Measurements from ENCODE around the gene PLVAP. TPM values are rescaled to one million over a fixed set of nuclear protein-coding genes. Genes with fewer than 3 reads are reported as not detected.
A peak's percentile ranks its signal among the peaks of the same experiment; 100 is the strongest.

The PLVAP gene
- total RNA-seq, 4 donors from 2014 or later: 21.8 to 142 (median 78.8) TPM

GRCh38 chr19:17325881-17326594, 51.1 kb downstream of the PLVAP start:
- no peaks in the 10 kb centered on the region for H3K9me3 ChIP-seq
- peaks cover 0 to 74% (median 0%) of the 10 kb centered on the region in 3 donors for H3K36me3 ChIP-seq
- H3K4me1 ChIP-seq: peaks cover 0 to 70% (median 25%) of the 10 kb centered on the region in 4 donors
- no peak overlapping the region for H3K4me3 ChIP-seq
- DNase-seq (ENCODE audit: low spot score in 2 of 2): peak; percentile 69 to 71
- peak overlapping the region in 2 of 4 donors; percentile 18 to 23 for H3K27ac ChIP-seq
- TF ChIP-seq POLR2A (IDR thresholded peaks at IDR 0.05) (no peak), EP300 (IDR thresholded peaks at IDR 0.05) (peak in 1 of 2 donors; percentile 29)
- TF ChIP-seq, protein P1, sequence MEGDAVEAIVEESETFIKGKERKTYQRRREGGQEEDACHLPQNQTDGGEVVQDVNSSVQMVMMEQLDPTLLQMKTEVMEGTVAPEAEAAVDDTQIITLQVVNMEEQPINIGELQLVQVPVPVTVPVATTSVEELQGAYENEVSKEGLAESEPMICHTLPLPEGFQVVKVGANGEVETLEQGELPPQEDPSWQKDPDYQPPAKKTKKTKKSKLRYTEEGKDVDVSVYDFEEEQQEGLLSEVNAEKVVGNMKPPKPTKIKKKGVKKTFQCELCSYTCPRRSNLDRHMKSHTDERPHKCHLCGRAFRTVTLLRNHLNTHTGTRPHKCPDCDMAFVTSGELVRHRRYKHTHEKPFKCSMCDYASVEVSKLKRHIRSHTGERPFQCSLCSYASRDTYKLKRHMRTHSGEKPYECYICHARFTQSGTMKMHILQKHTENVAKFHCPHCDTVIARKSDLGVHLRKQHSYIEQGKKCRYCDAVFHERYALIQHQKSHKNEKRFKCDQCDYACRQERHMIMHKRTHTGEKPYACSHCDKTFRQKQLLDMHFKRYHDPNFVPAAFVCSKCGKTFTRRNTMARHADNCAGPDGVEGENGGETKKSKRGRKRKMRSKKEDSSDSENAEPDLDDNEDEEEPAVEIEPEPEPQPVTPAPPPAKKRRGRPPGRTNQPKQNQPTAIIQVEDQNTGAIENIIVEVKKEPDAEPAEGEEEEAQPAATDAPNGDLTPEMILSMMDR (IDR thresholded peaks at IDR 0.05): no peak
- 54 to 62% methylated on average over 17 of the region's 17 CpGs for WGBS, 2 donors
- H3K27me3 ChIP-seq: no peaks in the 10 kb centered on the region

DNA sequence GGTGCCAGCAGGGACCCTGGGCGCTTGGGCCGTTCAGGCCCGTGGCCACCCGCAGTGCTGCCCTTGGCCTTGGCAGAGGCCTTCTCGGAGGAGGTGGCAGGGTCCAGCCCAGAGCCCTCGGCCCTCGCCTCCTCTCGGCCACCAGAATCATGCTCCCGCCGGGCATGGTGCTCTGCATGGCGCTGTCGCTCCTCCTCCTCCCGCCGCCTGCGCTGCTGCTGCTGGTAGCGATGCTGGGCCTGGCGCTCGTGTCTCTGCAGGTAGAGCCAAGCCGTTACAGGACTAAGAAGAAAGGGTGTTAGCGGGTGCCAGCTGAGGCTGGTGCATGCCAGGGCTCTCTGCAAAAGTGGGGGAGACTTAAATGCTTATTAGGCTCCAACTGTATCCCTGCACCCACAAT, 52.0 kb downstream of the PLVAP start:
- Histone ChIP-seq H3K4me3 (no peak overlapping the region), H3K4me1 (peaks cover 0 to 70% (median 25%) of the 10 kb centered on the region in 4 donors), H3K27me3 (no peaks in the 10 kb centered on the region), H3K9me3 (no peaks in the 10 kb centered on the region), H3K27ac (peak overlapping the region in 1 of 4 donors; percentile 72), H3K36me3 (peaks cover 0 to 74% (median 8%) of the 10 kb centered on the region in 3 donors)
- TF ChIP-seq, protein P1 (IDR thresholded peaks at IDR 0.05): no peak
- no peak for TF ChIP-seq EP300 (IDR thresholded peaks at IDR 0.05)
- TF ChIP-seq POLR2A (IDR thresholded peaks at IDR 0.05): no peak
- WGBS, 2 donors: 91 to 96% methylated on average over 18 to 20 of the region's 20 CpGs
- DNase-seq (ENCODE audit: low spot score in 2 of 2): no peak

- H3K27ac ChIP-seq: peak overlapping the region in 3 of 4 donors; percentile 45 to 84 (median 72)
- WGBS, 2 donors: 71 to 80% methylated on average over 13 to 23 of the region's 28 CpGs
- peaks cover 0 to 69% (median 24%) of the 10 kb centered on the region in 4 donors for H3K4me1 ChIP-seq
- DNase-seq (ENCODE audit: low spot score in 2 of 2): no peak
- H3K36me3 ChIP-seq: peaks cover 0 to 74% (median 12%) of the 10 kb centered on the region in 3 donors
- H3K27me3 ChIP-seq: no peaks in the 10 kb centered on the region
- no peak overlapping the region for H3K4me3 ChIP-seq
- H3K9me3 ChIP-seq: no peaks in the 10 kb centered on the region
- TF ChIP-seq, protein P1 (IDR thresholded peaks at IDR 0.05): no peak
- TF ChIP-seq POLR2A (IDR thresholded peaks at IDR 0.05) (no peak), EP300 (IDR thresholded peaks at IDR 0.05) (no peak)
Observed at GRCh38 chr19:17324357-17325114, 52.6 kb downstream of the PLVAP start.

GRCh38 chr19:17323964-17324332, 53.2 kb downstream of the PLVAP start:
- H3K27ac ChIP-seq: peak overlapping the region; percentile 36 to 84 (median 58)
- peaks cover 0 to 63% (median 21%) of the 10 kb centered on the region in 4 donors for H3K4me1 ChIP-seq
- H3K36me3 ChIP-seq: peaks cover 0 to 74% (median 12%) of the 10 kb centered on the region in 3 donors
- H3K9me3 ChIP-seq: no peaks in the 10 kb centered on the region
- no peak for DNase-seq (ENCODE audit: low spot score in 2 of 2)
- no peak for TF ChIP-seq EP300 (IDR thresholded peaks at IDR 0.05)
- no peak for TF ChIP-seq POLR2A (IDR thresholded peaks at IDR 0.05)
- TF ChIP-seq, protein P1 (IDR thresholded peaks at IDR 0.05): no peak
- 9 to 22% methylated on average over 1 to 6 of the region's 7 CpGs for whole genome bisulfite sequencing, 2 donors
- no peaks in the 10 kb centered on the region for H3K27me3 ChIP-seq
- peak overlapping the region in 1 of 4 donors; percentile 38 for H3K4me3 ChIP-seq
